HEK293 (cell line): ENCODE measurements around the gene AGAP3.

ENCODE experiments used
- CTCF ChIA-PET: fragments of 350-600 bp; formaldehyde crosslinking; extraction: SDS; loops from one replicate; lab custom pipeline; 2021; ENCODE audit warnings: antibody characterized with exemption; lab: Yijun Ruan, JAX
- POLR2A ChIA-PET: fragments of 300-600 bp; formaldehyde crosslinking; extraction: SDS; loops from one replicate; lab custom pipeline; 2020; ENCODE audit warnings: antibody characterized with exemption, inconsistent platforms; lab: Yijun Ruan, JAX
- H3K27ac ChIP-seq: fragments of 200-500 bp; sonication (Bioruptor generic); 2 replicates; pipeline ENCODE4 v1.5.1; 2014; ENCODE audit warnings: low read depth, low read length, control low read depth, inconsistent platforms; ENCODE audit errors: extremely low read depth
- H3K36me3 ChIP-seq, 2 experiments: fragments of 200-500 bp in 1 of 2; sonication (Bioruptor generic) in 1 of 2; 1 replicate in 1 of 2; 2 replicates in 1 of 2; pipeline ENCODE4 v1.5.1; 2014 to 2017; ENCODE audit warnings: inconsistent platforms in 2 of 2, low read length in 2 of 2; ENCODE audit not compliant: control insufficient read depth in 2 of 2, insufficient read depth in 1 of 2
- H3K4me1 ChIP-seq: fragments of 200-500 bp; sonication (Bioruptor generic); 2 replicates; pipeline ENCODE4 v1.5.1; 2014; ENCODE audit warnings: mild to moderate bottlenecking, low read length, inconsistent platforms; ENCODE audit not compliant: control insufficient read depth, insufficient read depth
- H3K4me3 ChIP-seq: 2 replicates; pipeline ENCODE4 v1.5.1; 2011; ENCODE audit warnings: low read depth, mild to moderate bottlenecking, control low read depth, low read length, moderate library complexity
- H3K9me3 ChIP-seq: fragments of 200-500 bp; sonication (Bioruptor generic); 2 replicates; pipeline ENCODE4 v1.5.1; 2014; ENCODE audit warnings: low read depth, low read length, inconsistent platforms; ENCODE audit not compliant: control insufficient read depth, insufficient read depth
- HIC1 ChIP-seq: fragments of 450-650 bp; formaldehyde crosslinking; IDR thresholded peaks from 2 replicates; pipeline ENCODE4 v1.5.1; 2016; ENCODE audit warnings: missing biosample characterization, missing genetic modification characterization
- KLF10 ChIP-seq: fragments of 450-650 bp; IDR thresholded peaks from 2 replicates; pipeline ENCODE4 v1.5.1; 2018; ENCODE audit warnings: missing biosample characterization, mild to moderate bottlenecking, missing genetic modification characterization
- SCRT1 ChIP-seq: fragments of 450-650 bp; formaldehyde crosslinking; IDR thresholded peaks from 2 replicates; pipeline ENCODE4 v1.5.1; 2016; ENCODE audit warnings: missing biosample characterization, missing genetic modification characterization, borderline replicate concordance
- SCRT2 ChIP-seq: fragments of 450-650 bp; formaldehyde crosslinking; IDR thresholded peaks from 2 replicates; pipeline ENCODE4 v1.5.1; 2016; ENCODE audit warnings: missing biosample characterization, missing genetic modification characterization
- ZBTB6 ChIP-seq: fragments of 450-650 bp; formaldehyde crosslinking; IDR thresholded peaks from 2 replicates; pipeline ENCODE4 v1.5.1; 2017; ENCODE audit warnings: missing biosample characterization, missing genetic modification characterization
- ZBTB8A ChIP-seq: fragments of 450-650 bp; formaldehyde crosslinking; IDR thresholded peaks from 2 replicates; pipeline ENCODE4 v1.5.1; 2016; ENCODE audit warnings: missing biosample characterization, missing genetic modification characterization
- ZFP69B ChIP-seq: fragments of 450-650 bp; formaldehyde crosslinking; IDR thresholded peaks from 2 replicates; pipeline ENCODE4 v1.5.1; 2016; ENCODE audit warnings: missing biosample characterization, missing genetic modification characterization
- ZNF10 ChIP-seq: fragments of 450-650 bp; formaldehyde crosslinking; IDR thresholded peaks from 2 replicates; pipeline ENCODE4 v1.5.1; 2017; ENCODE audit warnings: missing biosample characterization, missing genetic modification characterization
- ZNF155 ChIP-seq: fragments of 450-650 bp; formaldehyde crosslinking; IDR thresholded peaks from 2 replicates; pipeline ENCODE4 v1.5.1; 2016; ENCODE audit warnings: missing biosample characterization, missing genetic modification characterization
- ZNF214 ChIP-seq: fragments of 450-650 bp; formaldehyde crosslinking; IDR thresholded peaks from 2 replicates; pipeline ENCODE4 v1.5.1; 2017; ENCODE audit warnings: missing biosample characterization, mild to moderate bottlenecking, missing genetic modification characterization, borderline replicate concordance
- ZNF24 ChIP-seq: fragments of 450-650 bp; formaldehyde crosslinking; IDR thresholded peaks from 2 replicates; pipeline ENCODE4 v1.5.1; 2016; ENCODE audit warnings: missing biosample characterization, missing genetic modification characterization
- ZNF26 ChIP-seq: fragments of 450-650 bp; formaldehyde crosslinking; IDR thresholded peaks from 2 replicates; pipeline ENCODE4 v1.5.1; 2016; ENCODE audit warnings: missing biosample characterization, missing genetic modification characterization
- ZNF274 ChIP-seq, 2 experiments: fragments of 200-500 bp in 1 of 2; fragments of 450-650 bp in 1 of 2; sonication (Bioruptor generic) in 1 of 2; formaldehyde crosslinking in 1 of 2; IDR thresholded peaks; 2 replicates each; pipeline versions ENCODE4 v1.5.1 to v1.6.1; 2014 to 2016; ENCODE audit warnings: borderline replicate concordance in 1 of 2, inconsistent platforms in 1 of 2, low read length in 1 of 2, missing biosample characterization in 1 of 2, missing genetic modification characterization in 1 of 2
- ZNF362 ChIP-seq: fragments of 450-650 bp; formaldehyde crosslinking; IDR thresholded peaks from 2 replicates; pipeline ENCODE4 v1.5.1; 2016; ENCODE audit warnings: missing biosample characterization, missing genetic modification characterization
- ZNF433 ChIP-seq: fragments of 450-650 bp; formaldehyde crosslinking; IDR thresholded peaks from 2 replicates; pipeline ENCODE4 v1.5.1; 2016; ENCODE audit warnings: missing biosample characterization, missing genetic modification characterization, low read depth
- ZNF514 ChIP-seq: fragments of 450-650 bp; formaldehyde crosslinking; IDR thresholded peaks from 2 replicates; pipeline ENCODE4 v1.5.1; 2016; ENCODE audit warnings: missing biosample characterization, missing genetic modification characterization
- ZNF529 ChIP-seq: fragments of 450-650 bp; formaldehyde crosslinking; IDR thresholded peaks from 2 replicates; pipeline ENCODE4 v1.5.1; 2017; ENCODE audit warnings: missing genetic modification characterization, missing biosample characterization; ENCODE audit not compliant: insufficient replicate concordance
- ZNF544 ChIP-seq: fragments of 450-650 bp; formaldehyde crosslinking; IDR thresholded peaks from 2 replicates; pipeline ENCODE4 v1.5.0; 2017; ENCODE audit warnings: missing biosample characterization, missing genetic modification characterization
- ZNF600 ChIP-seq: fragments of 450-650 bp; formaldehyde crosslinking; IDR thresholded peaks from 2 replicates; pipeline ENCODE4 v1.5.1; 2016; ENCODE audit warnings: missing biosample characterization, missing genetic modification characterization
- ZNF629 ChIP-seq: fragments of 450-650 bp; formaldehyde crosslinking; IDR thresholded peaks from 2 replicates; pipeline ENCODE4 v1.5.1; 2017; ENCODE audit warnings: missing biosample characterization, missing genetic modification characterization
- ZNF768 ChIP-seq: fragments of 450-650 bp; formaldehyde crosslinking; IDR thresholded peaks from 2 replicates; pipeline ENCODE4 v1.5.1; 2018; ENCODE audit warnings: missing biosample characterization, mild to moderate bottlenecking, missing genetic modification characterization
- ZNF777 ChIP-seq: fragments of 450-650 bp; formaldehyde crosslinking; IDR thresholded peaks from 2 replicates; pipeline ENCODE4 v1.5.1; 2017; ENCODE audit warnings: missing biosample characterization, missing genetic modification characterization, borderline replicate concordance
- ZSCAN18 ChIP-seq: fragments of 450-650 bp; formaldehyde crosslinking; IDR thresholded peaks from 2 replicates; pipeline ENCODE4 v1.5.1; 2016; ENCODE audit warnings: missing biosample characterization, missing genetic modification characterization

AGAP3 gene

GRCh38 chr7:151077705-151078232, 8.5 kb upstream of the AGAP3 start:
- CTCF ChIA-PET = interaction anchor here (0.6 to 1.9 kb wide), 5 partner anchors 15 to 98 kb away, joined by 3 to 9 read pairs (median 4); no protein-coding TSS in a partner anchor
- POLR2A ChIA-PET = interaction anchor here (1.0 to 4.8 kb wide), 7 partner anchors 8 to 50 kb away, joined by 4 to 22 read pairs (median 6); partner anchors contain the start of genes ABCB8, CDK5 and SLC4A2
- Histone ChIP-seq H3K9me3 (no peaks in the 10 kb centered on the region), H3K4me1 (peaks cover 7% of the 10 kb centered on the region; the same call in 1 of the 2 replicates), H3K36me3 (peaks cover 7 to 61% of the 10 kb centered on the region in 2 experiments; a peak in 2 of 3 replicates), H3K27ac (no peak overlapping the region), H3K4me3 (no peak overlapping the region)
- peak; percentile 89 for TF ChIP-seq SCRT2 (tag by site-specific recombination)
- TF ChIP-seq ZNF629 (tag by site-specific recombination) = 0 out of 2 replicates have a peak, but pooled peaks have one; percentile 29
- TF ChIP-seq ZNF10 (tag by site-specific recombination) = no peak
- TF ChIP-seq SCRT1 (tag by site-specific recombination) = peak; percentile 59; the same call in 1 of the 2 replicates
- TF ChIP-seq ZNF24 (tag by site-specific recombination) = peak; percentile 48
- 0 out of 2 replicates have a peak, but pooled peaks have one; percentile 12 for TF ChIP-seq ZNF600
- TF ChIP-seq ZNF768 (tag by site-specific recombination) = no peak
- TF ChIP-seq HIC1 = peak; percentile 41; the same call in 1 of the 2 replicates

GRCh38 chr7:151078233-151079040, 7.8 kb upstream of the AGAP3 start:
- Histone ChIP-seq H3K27ac (no peak overlapping the region), H3K4me1 (peaks cover 7% of the 10 kb centered on the region; the same call in 1 of the 2 replicates), H3K4me3 (no peak overlapping the region), H3K36me3 (peaks cover under 1 to 61% of the 10 kb centered on the region in 2 experiments; a peak in 2 of 3 replicates), H3K9me3 (no peaks in the 10 kb centered on the region)
- POLR2A ChIA-PET = interaction anchor here (1.2 to 4.8 kb wide), 6 partner anchors 9 to 50 kb away, joined by 3 to 22 read pairs (median 6); partner anchors contain the start of genes ABCB8 and CDK5
- CTCF ChIA-PET = interaction anchor here (0.6 to 1.2 kb wide), 4 partner anchors 15 to 97 kb away, joined by 3 to 4 read pairs (median 4); no protein-coding TSS in a partner anchor
- no peak for TF ChIP-seq ZBTB8A (tag by site-specific recombination)
- no peak for TF ChIP-seq ZNF155 (tag by site-specific recombination)
- TF ChIP-seq ZNF544 (tag by site-specific recombination) = no peak
- TF ChIP-seq ZNF26 = no peak
- TF ChIP-seq ZNF777 (tag by site-specific recombination) = no peak
- no peak for TF ChIP-seq ZNF214 (tag by site-specific recombination)
- TF ChIP-seq KLF10 (tag by site-specific recombination) = peak; percentile 84
- no peak for TF ChIP-seq ZNF274 (IDR thresholded peaks at IDR 0.05; ENCODE audit: low read length)
- no peak for TF ChIP-seq ZNF274 (tag by site-specific recombination; IDR thresholded peaks at IDR 0.05; ENCODE audit: borderline replicate concordance)
- no peak for TF ChIP-seq ZFP69B (tag by site-specific recombination)
- TF ChIP-seq ZNF529 (tag by site-specific recombination) = no peak
- no peak for TF ChIP-seq ZNF514 (tag by site-specific recombination)
- no peak; the same call in 1 of the 2 replicates for TF ChIP-seq ZNF629 (tag by site-specific recombination)
- TF ChIP-seq ZNF433 (tag by site-specific recombination) = no peak
- no peak for TF ChIP-seq ZBTB6 (tag by site-specific recombination)
- no peak for TF ChIP-seq ZSCAN18 (tag by site-specific recombination)
- no peak for TF ChIP-seq ZNF362 (tag by site-specific recombination)
